T-helper 1 cell treated with Interleukin-12 subunit alpha and Interleukin-12 subunit beta and Interleukin-4 antibody, amounts not matched to agents 30 μg/mL and 1 μg/mL, for 36 hours (primary cell): ENCODE data around the gene GNAI2.

Source experiments
- H3K27ac Mint-ChIP-seq: one replicate; pipeline ENCODE4 v1.8.0; 2021; ENCODE audit warnings: mild to moderate bottlenecking, mixed read lengths
- H3K27me3 Mint-ChIP-seq: one replicate; pipeline ENCODE4 v1.8.0; 2021; ENCODE audit warnings: low read depth, mixed read lengths
- H3K36me3 Mint-ChIP-seq: one replicate; pipeline ENCODE4 v1.8.0; 2021; ENCODE audit warnings: low read depth, mixed read lengths
- H3K4me1 Mint-ChIP-seq: one replicate; pipeline ENCODE4 v1.8.0; 2021; ENCODE audit warnings: low read depth, mixed read lengths
- H3K4me3 Mint-ChIP-seq: one replicate; pipeline ENCODE4 v1.8.0; 2021; ENCODE audit warnings: mild to moderate bottlenecking, moderate library complexity, mixed read lengths
- H3K9me3 Mint-ChIP-seq: one replicate; pipeline ENCODE4 v1.8.0; 2021; ENCODE audit warnings: mixed read lengths

The GNAI2 gene

GRCh38 chr3:50235716-50236483 is at the start of gene GNAI2:
Gene GNAI2, plus strand, starts transcription at chr3:50236204. Its CDS starts 132 bp downstream, at chr3:50236336.
- Mint-ChIP-seq H3K27ac (peak within 1 kb of the TSS; percentile 82), H3K27me3 (no peaks in the 10 kb centered on the region), H3K9me3 (no peaks in the 10 kb centered on the region), H3K36me3 (peaks cover 18% of the 10 kb centered on the region), H3K4me1 (peaks cover 29% of the 10 kb centered on the region), H3K4me3 (peak within 1 kb of the TSS; percentile 91)

DNA sequence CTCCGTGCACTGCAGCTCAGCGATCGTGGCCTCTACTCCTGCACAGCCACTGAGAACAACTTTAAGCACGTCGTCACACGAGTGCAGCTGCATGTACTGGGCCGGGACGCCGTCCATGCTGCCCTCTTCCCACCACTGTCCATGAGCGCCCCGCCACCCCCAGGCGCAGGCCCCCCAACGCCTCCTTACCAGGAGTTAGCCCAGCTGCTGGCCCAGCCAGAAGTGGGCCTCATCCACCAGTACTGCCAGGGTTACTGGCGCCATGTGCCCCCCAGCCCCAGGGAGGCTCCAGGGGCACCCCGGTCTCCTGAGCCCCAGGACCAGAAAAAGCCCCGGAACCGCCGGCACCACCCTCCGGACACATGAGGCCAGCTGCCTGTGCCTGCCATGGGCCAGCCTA is 48.3 kb upstream of the GNAI2 start:
- no peak overlapping the region for H3K4me3 Mint-ChIP-seq

DNA sequence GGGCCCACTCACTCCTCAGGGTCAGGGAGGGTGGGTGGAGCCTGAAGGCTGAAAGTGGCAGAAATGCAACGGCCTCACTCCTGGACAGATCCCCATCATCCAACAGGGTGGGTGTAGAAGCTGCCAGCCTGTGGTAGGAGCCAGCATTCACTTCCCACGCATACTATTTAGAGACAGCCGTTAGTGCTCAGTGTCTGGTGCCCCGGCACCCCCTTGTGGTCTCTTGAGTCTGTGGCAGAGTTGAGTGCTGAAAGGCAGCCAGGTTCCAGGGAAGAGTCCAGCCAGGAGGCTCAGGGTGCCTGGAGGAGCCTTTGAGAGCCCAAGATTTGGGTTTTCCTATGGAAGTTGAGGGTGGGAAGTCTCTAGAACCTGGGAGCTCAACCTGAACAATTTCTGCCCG is 46.7 kb upstream of the GNAI2 start:
- H3K9me3 Mint-ChIP-seq = no peaks in the 10 kb centered on the region
- H3K36me3 Mint-ChIP-seq = no peaks in the 10 kb centered on the region
- peaks cover 1% of the 10 kb centered on the region for H3K4me1 Mint-ChIP-seq
- peaks cover 6% of the 10 kb centered on the region for H3K27me3 Mint-ChIP-seq
- H3K27ac Mint-ChIP-seq = no peak overlapping the region
- no peak overlapping the region for H3K4me3 Mint-ChIP-seq

More for the DNA sequence above, 48.3 kb upstream of the GNAI2 start:
- Mint-ChIP-seq H3K9me3 (no peaks in the 10 kb centered on the region), H3K27me3 (peaks cover 2% of the 10 kb centered on the region), H3K36me3 (no peaks in the 10 kb centered on the region), H3K4me1 (no peaks in the 10 kb centered on the region), H3K27ac (no peak overlapping the region)

DNA sequence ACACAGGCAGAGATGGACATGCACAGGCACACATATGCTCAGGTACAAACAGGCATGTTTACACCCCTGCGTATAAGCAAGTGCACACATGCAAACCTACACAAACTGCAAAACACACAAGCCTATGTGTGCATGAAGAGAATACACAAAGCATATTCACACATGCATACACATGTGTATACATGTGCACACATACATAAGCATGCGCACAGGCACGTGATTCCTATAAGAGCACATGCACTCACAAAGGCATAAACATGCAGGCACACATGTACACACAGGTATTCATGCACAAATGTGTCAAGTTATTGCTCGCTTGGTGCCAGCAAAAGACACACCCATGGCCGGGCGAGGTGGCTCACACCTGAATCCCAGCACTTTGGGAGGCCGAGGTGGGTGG is 46.0 kb upstream of the GNAI2 start:
- Mint-ChIP-seq H3K27ac (no peak overlapping the region), H3K9me3 (no peaks in the 10 kb centered on the region), H3K36me3 (no peaks in the 10 kb centered on the region), H3K4me3 (no peak overlapping the region), H3K4me1 (peaks cover 4% of the 10 kb centered on the region), H3K27me3 (peaks cover 9% of the 10 kb centered on the region)

DNA sequence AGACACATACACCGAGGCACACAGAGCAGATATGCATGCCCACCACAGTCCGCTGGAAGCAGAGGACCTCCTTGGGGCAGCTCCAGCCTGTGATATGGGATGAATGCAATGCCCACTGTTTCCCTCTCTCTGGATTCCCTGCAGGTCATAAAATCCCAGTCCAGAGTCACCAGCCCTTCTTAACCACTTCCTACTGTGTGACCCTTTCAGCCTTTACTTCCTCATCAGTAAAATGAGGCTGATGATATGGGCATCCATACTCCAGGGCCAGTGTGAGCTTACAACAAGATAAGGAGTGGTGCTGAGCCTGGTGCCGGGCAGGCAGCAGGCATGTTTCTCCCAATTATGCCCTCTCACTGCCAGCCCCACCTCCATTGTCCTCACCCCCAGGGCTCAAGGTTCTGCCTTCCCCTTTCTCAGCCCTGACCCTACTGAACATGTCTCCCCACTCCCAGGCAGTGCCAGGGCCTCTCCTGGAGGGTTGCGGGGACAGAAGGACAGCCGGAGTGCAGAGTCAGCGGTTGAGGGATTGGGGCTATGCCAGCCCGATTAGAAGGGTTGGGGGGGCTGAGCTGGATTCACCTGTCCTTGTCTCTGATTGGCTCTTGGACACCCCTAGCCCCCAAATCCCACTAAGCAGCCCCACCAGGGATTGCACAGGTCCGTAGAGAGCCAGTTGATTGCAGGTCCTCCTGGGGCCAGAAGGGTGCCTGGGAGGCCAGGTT is 44.9 kb upstream of the GNAI2 start, which contains the start of gene GNAT1:
Gene GNAT1, plus strand, starts transcription at position 675 of the 725 bp plus-strand sequence. CDS start 116 bp downstream, outside the sequence.
- H3K4me1 Mint-ChIP-seq = peaks cover 4% of the 10 kb centered on the region
- H3K9me3 Mint-ChIP-seq = no peaks in the 10 kb centered on the region
- H3K27ac Mint-ChIP-seq = no peak within 1 kb of the TSS
- H3K36me3 Mint-ChIP-seq = no peaks in the 10 kb centered on the region
- H3K27me3 Mint-ChIP-seq = peaks cover 9% of the 10 kb centered on the region
- no peak within 1 kb of the TSS for H3K4me3 Mint-ChIP-seq

- Mint-ChIP-seq H3K9me3 (no peaks in the 10 kb centered on the region), H3K4me3 (no peak overlapping the region), H3K27ac (no peak overlapping the region), H3K36me3 (no peaks in the 10 kb centered on the region), H3K27me3 (peaks cover 15% of the 10 kb centered on the region), H3K4me1 (peaks cover 4% of the 10 kb centered on the region)
Measured at GRCh38 chr3:50192124-50192523, 43.9 kb upstream of the GNAI2 start.

GRCh38 chr3:50192689-50193141 is 43.3 kb upstream of the GNAI2 start:
- H3K27me3 Mint-ChIP-seq = peaks cover 21% of the 10 kb centered on the region
- no peak overlapping the region for H3K27ac Mint-ChIP-seq

DNA sequence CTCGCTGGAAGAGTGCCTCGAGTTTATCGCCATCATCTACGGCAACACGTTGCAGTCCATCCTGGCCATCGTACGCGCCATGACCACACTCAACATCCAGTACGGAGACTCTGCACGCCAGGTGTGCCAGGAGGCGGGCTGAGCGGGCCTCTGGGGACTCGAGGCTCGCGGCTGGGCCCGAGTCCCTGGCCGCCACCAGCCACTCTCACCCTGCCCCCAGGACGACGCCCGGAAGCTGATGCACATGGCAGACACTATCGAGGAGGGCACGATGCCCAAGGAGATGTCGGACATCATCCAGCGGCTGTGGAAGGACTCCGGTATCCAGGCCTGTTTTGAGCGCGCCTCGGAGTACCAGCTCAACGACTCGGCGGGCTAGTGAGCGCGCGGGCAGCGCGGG is 42.7 kb upstream of the GNAI2 start:
- Mint-ChIP-seq H3K4me1 (peaks cover 4% of the 10 kb centered on the region), H3K27ac (no peak overlapping the region), H3K4me3 (no peak overlapping the region), H3K27me3 (peaks cover 22% of the 10 kb centered on the region), H3K9me3 (no peaks in the 10 kb centered on the region), H3K36me3 (no peaks in the 10 kb centered on the region)

More at GRCh38 chr3:50192689-50193141, 43.3 kb upstream of the GNAI2 start:
- no peaks in the 10 kb centered on the region for H3K9me3 Mint-ChIP-seq
- H3K36me3 Mint-ChIP-seq = no peaks in the 10 kb centered on the region
- H3K4me1 Mint-ChIP-seq = peaks cover 4% of the 10 kb centered on the region
- H3K4me3 Mint-ChIP-seq = no peak overlapping the region

DNA sequence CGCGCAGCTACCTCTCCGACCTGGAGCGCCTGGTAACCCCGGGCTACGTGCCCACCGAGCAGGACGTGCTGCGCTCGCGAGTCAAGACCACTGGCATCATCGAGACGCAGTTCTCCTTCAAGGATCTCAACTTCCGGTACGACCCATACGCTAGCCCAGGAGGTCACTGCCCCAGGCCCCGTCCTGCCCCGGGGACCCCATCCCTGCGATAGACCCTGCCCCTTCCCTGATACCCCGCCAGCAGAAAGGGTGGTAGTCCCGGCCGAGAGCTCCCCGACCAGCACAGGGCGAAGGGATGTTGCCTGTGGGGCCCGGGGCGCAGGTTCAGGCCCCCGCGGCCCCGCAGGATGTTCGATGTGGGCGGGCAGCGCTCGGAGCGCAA is 42.3 kb upstream of the GNAI2 start:
- no peak overlapping the region for H3K27ac Mint-ChIP-seq

DNA sequence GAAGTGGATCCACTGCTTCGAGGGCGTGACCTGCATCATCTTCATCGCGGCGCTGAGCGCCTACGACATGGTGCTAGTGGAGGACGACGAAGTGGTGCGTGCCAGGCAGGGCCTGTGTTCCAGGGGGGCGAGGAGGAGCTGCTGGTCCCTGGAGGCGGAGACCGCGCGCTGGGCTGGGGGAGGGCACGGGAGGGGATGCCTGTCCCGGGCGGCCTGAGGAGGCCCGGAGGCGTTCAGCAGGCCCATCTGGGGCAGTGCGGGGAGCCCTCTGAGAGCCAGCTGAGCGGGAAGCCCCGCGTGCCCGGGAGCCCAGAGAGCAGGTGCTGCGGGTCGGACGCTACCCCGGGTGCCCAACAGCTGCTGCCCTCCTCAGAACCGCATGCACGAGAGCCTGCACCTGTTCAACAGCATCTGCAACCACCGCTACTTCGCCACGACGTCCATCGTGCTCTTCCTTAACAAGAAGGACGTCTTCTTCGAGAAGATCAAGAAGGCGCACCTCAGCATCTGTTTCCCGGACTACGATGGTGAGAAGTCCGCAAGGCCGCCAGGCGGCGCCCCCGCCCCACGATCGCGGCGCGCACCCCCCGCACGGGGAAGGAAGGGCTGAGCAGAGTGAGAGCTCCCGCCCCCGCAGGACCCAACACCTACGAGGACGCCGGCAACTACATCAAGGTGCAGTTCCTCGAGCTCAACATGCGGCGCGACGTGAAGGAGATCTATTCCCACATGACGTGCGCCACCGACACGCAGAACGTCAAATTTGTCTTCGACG is 41.7 kb upstream of the GNAI2 start:
- Mint-ChIP-seq H3K4me1 (peaks cover 4% of the 10 kb centered on the region), H3K9me3 (no peaks in the 10 kb centered on the region), H3K36me3 (no peaks in the 10 kb centered on the region), H3K27ac (no peak overlapping the region), H3K27me3 (peaks cover 24% of the 10 kb centered on the region), H3K4me3 (peak overlapping the region; percentile 17)

More for the DNA sequence above, 42.3 kb upstream of the GNAI2 start:
- Mint-ChIP-seq H3K4me1 (peaks cover 4% of the 10 kb centered on the region), H3K4me3 (no peak overlapping the region), H3K9me3 (no peaks in the 10 kb centered on the region), H3K36me3 (no peaks in the 10 kb centered on the region), H3K27me3 (peaks cover 22% of the 10 kb centered on the region)

- Mint-ChIP-seq H3K4me1 (peaks cover 4% of the 10 kb centered on the region), H3K4me3 (peak overlapping the region; percentile 17), H3K36me3 (no peaks in the 10 kb centered on the region), H3K27me3 (peaks cover 25% of the 10 kb centered on the region), H3K9me3 (no peaks in the 10 kb centered on the region), H3K27ac (no peak overlapping the region)
Measured at GRCh38 chr3:50194903-50195500, 41.0 kb upstream of the GNAI2 start.

- Mint-ChIP-seq H3K4me1 (peaks cover 4% of the 10 kb centered on the region), H3K4me3 (no peak overlapping the region), H3K27ac (no peak overlapping the region), H3K36me3 (no peaks in the 10 kb centered on the region), H3K9me3 (no peaks in the 10 kb centered on the region), H3K27me3 (peaks cover 25% of the 10 kb centered on the region)
Measured at GRCh38 chr3:50195501-50196252, 40.3 kb upstream of the GNAI2 start.

GRCh38 chr3:50196253-50196801 is 39.7 kb upstream of the GNAI2 start:
- Mint-ChIP-seq H3K4me1 (peaks cover 4% of the 10 kb centered on the region), H3K27ac (no peak overlapping the region), H3K27me3 (peaks cover 25% of the 10 kb centered on the region), H3K36me3 (no peaks in the 10 kb centered on the region), H3K9me3 (no peaks in the 10 kb centered on the region), H3K4me3 (no peak overlapping the region)
